SIG-M5 treated with dmso at 0.1 percent for 504 hours (cell line): ENCODE data around the gene TAF10.
A peak's percentile ranks its signal among the peaks of the same experiment; 100 is the strongest.

Source experiments
- DNase-seq: peaks from one replicate; lab custom pipeline; 2025; ENCODE audit not compliant: unreplicated experiment; lab: John Stamatoyannopoulos, UW

TAF10 gene

DNA sequence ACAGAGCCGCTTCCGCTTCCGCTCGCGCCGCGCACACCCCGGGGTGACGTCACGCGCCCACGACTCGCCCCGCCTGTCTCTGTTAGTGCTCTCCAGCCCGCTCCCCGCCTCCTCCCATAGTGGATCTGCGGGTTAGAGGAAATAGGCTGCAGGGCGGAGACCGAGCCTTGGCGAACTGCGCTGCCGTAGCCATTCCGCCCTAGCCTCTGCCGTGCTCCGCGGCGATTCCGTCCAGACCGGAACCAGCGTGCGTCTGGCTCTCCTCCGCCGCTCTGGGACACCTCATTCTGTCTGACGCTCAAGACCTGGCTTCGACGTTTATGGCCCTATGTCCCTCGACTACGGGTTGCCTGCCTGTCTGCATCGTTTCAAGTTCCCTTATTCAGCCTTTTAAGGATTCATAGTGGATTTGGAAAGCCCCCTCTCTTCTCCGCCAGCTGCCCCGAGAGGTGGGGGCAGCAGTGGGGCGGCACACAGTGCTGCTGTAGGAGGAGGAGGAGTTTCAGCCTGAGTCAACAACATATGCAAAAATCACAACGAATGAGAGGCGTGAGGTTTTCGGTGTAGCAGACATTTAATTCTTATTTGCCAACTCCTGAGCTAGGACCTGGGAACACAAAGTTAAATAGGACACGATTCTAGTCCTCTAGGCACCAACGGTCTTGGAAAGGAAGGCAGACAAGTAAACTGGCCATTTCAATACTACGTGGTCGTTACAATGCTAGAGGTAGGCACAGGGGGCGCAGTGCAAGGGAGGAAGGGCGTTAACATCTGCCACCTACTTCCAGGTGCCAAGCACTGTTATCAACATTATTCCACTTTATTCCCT, at the start of gene TAF10:
TSS of gene TAF10 (minus strand) at position 4 of the 829 bp plus-strand sequence. CDS start 27 bp downstream, outside the sequence.
- DNase-seq, result peak; percentile 91

DNA sequence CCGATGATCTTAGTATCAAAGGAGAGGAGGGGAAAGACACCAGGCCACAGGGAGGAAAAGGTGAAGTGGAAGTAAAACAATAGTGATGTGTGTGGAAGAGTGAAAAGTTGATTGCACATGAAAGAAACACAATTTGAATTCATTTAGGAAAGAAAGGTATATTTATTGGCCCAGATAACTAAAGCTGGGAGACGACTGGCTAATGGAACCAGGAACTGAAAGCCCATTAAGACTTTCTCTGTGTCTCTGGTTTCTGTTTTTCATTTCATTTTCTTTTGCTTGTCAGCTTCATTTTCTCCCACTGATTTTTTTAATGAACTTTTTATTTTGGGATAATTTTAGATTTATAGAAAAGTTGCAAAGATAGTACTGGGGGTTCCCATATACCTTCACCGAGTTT, 48.7 kb upstream of the TAF10 start:
- DNase-seq, result no peak

DNA sequence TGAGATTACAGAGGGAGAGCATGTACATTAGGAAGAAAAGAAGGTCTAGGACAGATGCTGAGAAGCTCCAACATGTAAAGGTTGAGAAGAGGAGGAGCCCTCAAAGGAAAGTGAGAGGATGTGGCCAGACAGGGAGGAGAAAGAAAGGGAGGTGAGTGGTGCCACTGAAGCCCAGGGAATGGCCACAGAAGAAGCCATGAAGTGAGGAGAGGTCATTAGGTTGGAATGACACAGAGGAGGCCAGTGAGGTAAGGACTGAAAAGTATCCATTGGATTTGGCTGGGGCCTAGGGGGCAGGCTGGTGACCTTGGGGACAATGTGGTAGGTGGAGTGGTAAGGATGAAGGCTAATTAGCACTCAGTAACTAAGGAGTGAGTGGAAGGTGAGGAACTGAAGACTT, 46.6 kb upstream of the TAF10 start:
- no peak for DNase-seq

DNA sequence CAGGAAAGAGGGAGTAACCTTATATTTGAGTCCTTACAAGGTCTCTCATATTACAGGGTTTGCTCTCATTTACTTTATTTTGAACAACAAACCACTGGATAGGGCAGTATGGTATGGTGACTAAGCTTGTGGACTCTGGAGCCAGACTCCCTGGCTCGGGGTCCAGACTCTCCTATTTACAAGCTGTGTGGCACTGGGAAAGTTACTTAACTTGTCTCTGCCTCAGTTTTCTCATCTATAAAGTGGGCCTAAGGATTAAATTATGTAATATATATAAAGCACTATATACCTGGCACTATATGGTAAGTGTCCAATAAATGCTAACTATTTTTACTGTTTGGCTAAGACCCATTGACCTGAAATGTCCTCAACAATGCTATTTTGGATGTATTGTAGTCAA, 45.3 kb upstream of the TAF10 start:
- DNase-seq, result no peak

DNA sequence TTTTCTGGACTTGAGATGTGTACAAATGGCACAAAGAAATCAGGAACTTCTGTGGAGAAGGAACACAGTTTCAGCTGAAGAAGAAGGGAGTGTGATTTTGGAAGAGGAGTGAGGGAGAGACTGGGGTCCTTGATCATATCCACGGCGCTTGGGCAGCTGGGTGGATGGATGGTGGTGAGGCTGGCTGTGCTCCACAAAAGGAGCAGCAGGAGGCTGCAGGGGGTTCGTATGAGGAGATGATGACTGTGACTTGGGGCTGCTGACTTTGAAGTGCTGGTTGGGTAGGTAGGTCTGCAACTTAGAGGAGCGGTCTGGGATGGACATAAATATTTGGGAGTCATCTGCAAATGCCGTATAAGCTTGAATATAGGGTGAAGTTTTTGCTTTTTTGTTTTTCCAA, 44.9 kb upstream of the TAF10 start:
- DNase-seq, result no peak

DNA sequence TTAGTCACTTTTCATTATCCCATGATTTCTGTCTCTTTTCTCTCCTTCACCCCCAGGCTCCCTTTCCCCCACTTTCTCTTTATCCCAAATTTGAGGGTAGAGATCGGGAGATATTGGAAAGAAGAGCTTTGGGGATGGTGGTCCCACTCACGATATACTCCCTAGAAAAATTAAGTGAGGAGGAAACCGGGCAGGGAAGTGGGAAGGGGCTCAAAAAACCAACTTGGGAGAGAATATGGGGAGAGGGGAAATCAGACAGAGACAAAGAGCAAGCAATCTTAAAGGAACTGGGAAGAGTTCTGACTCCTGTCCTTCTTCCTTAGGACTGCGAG, 44.5 kb upstream of the TAF10 start:
- DNase-seq, result no peak

DNA sequence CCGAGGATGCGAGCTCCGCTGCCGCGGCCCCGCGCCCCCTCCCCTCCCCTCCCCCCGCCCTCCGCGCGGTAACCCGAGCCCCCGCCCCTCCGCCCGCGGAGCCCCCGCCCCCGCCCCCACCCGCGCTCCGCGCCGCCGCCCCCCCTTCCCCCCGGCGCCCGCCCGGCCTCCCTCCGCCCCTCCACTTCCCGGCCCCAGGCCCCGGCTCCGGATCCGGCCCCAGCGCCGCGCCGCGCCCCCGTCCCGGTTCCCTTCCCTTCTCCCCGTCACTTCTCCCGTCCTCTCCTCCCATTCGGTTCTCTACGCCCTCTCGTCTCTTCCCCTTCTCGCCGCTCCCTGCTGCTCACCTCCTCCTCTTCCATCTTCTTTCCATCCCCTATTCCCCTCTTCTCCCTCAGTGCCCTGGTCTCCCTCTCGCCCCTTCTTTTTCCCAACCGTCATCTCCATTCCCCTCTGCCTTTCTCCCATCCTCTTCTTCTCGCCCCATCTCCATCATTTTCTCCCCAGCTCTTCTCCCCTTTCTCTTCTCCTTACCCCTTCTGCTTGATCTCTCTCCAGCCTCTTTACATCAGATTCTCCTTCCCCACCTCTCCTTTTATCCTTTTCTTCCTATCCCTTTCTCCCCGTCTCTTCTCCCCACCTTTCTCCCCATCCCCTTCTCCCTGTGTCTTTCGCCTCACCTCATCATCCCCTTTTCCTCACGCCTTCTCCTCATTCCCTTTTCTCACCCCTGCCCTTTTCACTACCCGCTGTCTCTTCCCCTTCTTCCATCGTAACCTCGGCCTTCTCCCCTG, 44.0 kb upstream of the TAF10 start, which contains the start of gene DCHS1:
TSS of gene DCHS1 (minus strand) at position 20 of the 794 bp plus-strand sequence. CDS start 14,196 bp downstream, outside the sequence.
- DNase-seq, result no peak

DNA sequence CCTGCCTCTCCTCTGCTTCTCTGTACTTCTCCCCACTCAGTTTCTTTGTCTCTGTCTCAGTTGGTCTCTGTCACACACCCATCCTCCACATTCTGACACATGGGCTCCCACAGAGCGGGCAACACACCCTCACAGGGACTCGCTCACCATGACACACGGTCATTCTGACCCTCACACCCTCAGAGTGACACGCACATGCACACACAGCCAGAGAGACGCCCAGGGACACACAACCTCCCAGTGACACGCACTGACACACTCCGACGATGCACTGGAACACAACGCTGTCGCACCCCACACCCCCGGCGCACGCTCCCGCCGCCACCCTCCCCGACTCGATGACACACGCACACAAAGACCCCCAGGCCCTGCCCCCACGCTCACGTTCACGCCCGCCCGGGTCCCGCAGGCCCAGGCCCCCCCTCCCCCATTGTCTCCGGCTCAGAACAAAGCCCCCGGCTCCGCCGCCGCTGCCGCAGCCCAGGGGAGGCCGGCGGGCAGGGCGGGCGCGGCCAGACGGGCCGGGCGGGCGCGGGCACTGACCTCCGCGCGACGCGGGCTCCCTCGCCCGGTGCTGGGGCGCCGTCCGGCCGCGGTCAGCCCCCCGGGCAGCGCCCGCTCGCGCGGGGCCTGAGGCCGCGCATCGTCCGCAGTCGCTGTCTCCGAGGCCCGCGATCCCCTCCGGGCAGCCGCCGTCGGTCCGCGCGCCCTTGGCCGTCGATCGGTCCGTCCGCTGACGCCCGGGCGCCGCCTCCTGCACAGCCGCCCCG, 43.2 kb upstream of the TAF10 start:
- DNase-seq, result no peak

DNA sequence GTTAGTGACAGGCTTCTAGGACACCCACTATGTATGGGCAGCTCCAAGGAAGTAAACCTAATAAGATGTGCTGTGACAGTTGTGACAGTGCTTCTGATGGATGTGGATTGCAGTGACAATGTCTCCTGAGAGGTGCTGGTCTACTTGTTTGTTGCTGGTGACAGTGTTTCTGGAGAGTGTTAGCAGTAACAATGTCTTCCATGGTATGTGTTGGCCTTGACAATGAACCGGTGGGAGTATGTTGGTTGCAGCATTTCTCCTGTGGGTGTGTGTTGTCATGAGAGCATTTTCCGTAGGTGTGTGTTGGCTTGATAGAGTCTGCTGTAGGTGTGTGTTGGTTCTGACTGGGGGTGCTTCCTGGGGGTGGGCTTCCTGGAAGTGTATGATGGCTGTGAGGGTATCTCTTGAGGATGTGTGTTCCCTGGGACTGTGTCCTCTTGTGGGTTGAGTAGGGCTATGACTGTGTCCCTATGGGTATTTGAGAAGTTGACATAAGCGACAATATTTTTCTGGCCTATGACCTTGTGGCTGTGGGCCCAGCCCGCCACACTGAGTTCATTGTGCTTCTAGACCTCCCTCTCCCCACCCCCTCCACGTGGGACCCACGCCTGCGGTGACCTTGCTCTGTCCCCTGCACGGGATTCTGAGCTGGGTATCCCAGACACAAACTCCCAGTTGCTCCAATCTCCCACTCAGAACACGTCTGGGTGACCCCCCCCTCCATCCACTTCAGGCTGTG, 42.4 kb upstream of the TAF10 start:
- DNase-seq, result no peak

DNA sequence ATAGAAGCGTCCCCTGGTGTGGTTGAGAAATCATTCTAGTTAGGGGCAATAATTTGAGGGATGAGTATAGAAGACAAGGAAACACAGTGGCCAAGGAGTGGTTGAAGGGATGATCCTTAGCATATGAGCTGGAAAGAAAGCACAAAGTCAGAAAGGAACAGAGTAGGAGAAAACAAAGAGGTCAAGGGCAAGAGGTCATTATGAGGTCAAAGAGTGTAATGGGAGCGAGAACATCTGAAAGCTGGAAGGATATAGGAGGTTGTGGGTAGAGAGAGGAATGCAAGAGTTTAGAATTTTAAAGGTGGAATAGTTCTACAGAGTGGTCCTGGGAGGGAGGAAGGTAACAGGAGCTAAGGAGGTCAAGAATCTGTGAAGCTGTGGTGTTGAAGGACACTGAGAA, 41.6 kb upstream of the TAF10 start:
- DNase-seq, result no peak

DNA sequence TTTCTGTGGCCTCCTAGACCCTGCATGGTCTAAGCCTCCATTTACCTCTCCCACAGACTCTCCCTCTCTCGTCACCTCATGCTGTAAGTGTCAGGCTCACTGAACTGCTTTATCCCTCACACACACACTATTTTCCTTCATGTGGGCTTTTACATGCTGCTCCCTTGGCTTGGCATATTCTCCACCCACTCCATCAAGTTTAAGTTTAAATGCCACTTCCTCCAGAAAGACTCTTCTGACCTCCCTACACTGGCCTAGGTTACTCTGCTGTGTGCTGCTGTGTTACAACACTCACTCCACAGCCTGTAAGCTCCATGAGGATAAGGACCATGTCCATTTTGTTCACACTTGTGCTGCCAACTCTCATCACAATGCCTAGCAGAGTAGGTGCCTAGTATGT, 41.1 kb upstream of the TAF10 start:
- no peak for DNase-seq

DNA sequence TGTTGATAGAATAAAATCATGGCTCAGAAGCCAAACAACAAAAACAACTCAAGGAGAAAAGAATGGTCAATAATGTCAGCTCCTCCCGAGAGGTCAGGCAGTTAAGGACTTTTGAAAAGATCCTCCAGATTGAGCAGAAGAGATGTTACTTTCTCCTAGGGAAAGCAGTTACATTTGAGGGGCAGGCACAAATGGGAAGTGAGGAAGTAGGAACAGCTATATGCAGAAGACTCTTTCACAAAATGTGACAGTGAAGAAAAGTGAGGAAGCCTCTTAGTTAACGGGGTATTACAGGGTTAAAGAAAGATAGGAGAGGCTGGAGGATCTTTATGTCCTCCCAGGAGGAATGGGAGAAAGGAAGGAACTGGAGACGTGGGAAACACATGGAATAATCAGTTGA, 40.2 kb upstream of the TAF10 start:
- DNase-seq, result no peak

DNA sequence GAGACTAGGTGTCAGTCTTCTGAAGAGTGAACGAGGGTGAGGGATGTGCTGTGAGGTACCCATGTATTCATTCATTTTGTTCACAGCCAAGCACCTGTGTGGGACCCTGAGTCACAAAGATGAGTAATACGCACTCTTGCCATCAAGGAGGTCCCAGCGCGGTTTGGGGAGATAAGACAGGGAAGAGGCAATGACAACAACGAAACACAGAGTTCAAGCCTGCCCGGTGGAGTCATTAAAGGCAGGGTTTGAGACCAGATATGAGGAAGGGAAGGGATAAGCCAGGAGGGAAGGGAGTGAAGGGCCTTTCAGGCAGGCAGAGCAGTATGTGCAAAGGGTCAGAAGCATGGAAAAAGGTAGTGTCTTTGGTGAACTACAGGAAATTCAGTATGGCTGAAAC, 39.0 kb upstream of the TAF10 start:
- no peak for DNase-seq

DNA sequence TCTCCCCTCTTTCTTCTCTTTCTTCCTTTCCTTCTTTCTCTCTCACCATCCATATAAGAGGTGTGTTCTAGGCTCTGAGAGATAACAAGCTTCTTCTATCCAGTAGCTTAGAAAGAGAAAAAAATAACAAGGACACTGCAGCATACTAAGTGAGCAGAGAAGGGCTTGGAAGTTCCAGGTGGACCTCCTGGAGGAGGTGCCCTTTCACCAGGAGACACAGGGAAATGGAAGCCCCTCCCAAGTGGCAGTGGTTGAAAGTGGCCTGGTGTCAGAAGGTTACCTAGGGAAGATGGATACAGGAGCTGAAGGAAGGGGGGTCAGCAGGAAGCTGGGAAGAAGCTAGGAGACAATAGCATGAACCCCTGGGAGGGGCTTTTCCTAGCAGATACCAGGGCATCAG, 38.1 kb upstream of the TAF10 start:
- DNase-seq, result no peak

DNA sequence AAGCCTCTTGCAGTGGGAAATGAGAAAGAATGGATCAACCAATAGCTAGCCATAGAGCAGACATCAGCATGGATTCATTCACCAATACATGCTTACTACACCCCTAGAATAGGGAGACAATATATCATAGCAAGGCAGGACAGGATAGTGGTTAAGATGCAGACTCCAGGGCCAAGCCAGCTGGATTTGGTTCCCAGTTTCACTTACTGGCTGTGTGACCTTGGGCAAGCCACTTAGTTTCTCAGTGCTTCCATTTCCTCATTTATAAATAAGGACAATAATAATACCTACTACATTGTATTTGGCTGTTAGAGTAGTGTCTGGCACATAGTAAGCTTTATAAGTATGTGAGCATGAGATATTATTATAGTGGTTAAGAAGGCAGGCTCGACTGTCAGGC, 36.5 kb upstream of the TAF10 start:
- DNase-seq, result peak; percentile 20

DNA sequence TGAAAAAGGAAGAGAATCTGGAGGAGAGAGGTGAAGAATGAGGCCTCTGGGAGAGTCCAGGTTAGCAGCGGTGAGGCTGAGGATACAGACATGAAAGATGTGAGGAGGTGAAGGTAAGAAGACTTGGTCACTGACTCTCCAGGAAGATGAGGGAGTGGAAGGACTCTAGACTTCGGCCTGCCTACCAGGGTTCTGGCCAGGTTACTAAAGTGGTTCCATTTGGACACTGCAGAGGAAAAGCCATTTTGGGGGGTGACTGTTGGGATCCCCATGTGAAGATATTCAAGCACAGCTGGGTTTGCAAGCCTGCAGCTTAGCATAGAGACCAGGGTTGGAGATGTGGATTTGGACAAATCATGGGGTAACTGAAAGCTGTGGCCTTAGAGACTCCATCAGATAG, 35.8 kb upstream of the TAF10 start:
- DNase-seq, result no peak

DNA sequence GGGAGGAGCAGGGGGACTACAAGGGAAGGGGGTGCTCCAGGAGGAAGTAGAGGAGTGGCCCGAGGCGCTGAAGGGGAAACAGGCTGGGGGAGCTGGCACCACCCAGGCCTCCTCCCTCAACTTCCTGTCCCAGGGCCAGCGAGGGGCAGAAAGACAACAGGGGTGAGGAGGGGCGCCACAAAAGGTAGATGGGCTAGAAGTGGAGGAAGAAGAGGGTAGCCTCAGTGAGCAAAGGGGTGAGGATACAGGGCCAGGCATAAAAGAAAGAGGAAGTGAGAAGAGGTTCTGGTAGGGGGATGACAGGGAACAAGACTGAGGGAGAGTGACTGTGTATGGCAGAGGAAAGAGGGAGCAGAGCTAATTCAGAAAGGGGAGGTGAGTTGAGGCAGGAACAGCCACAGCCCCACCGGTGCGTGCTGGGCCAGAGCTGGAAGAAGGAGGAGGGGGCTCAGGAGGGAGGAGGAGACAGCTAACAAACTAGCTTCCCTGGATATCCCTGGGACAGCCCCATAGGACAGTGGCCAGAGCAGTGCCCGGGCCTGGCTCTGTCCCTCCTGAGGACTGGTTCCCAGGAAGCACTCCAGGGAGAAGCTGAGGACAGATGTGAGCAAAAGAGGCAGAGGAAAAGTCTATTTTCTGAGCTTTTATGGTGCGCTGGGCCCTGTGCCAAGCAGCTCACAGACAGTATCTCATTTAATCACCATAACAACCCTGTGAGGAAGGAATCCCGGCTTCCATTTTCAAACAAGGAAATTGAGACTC, 35.1 kb upstream of the TAF10 start:
- peak; percentile 93 for DNase-seq

DNA sequence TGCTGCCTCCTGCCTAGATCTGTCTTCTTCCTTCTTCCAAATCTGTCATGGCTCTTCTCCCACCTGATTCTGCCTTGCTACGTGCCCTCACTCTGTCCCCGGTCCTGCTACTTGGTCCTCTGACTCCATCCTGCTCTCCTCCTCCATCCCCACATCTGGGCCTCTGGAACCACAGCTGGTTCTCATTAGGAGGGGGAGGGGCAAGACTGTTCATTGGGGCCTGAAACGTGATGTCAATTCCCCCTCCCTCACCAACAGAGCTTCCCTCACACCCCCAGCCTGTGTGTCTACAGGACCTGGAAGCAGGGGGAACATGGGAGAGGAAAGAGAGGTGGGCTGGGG, 34.5 kb upstream of the TAF10 start:
- no peak for DNase-seq

DNA sequence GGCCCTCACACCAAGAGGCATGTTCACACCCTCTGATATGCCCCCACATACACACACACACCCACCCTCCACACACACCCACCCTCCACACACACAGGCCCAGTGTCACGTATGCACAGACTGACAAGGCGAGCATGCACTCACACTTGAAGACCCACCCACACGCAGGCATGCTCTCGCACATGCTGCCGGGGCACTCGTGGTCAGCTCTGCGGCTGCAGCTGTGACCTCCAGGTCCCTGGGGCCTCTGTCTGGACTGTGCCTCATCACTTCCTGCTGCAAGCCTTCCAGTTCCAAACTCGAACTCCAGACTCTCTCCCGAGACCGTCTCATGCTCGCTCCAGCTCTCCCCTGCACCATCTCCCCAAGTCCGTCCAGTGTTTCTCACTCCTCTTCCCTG, 34.1 kb upstream of the TAF10 start:
- no peak for DNase-seq

DNA sequence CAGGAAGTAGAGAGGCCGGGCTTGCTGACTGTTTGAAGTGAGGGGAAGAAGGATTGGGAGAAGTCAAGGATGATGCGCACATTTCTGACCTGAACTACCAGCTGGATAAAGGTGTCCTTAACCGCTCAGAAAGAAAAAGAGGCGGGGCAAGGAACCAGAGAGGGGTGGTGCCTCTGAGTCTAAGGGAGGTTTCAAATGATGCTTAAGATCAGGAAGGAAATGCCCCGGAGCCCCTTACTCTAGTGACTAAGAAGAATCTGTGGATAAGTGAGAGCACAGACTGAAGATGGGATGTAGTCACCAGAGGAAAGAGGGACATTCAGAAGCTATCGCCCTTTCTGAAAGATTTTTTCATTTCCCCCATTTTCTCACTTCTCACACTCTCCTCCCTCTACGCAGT, 30.9 kb upstream of the TAF10 start:
- no peak for DNase-seq
